ENCODE measurements around the gene UNC119B.

GRCh38 chr12:120736404-120737331, 26.4 kb downstream of the UNC119B start:
- TF ChIP-seq, protein P1, sequence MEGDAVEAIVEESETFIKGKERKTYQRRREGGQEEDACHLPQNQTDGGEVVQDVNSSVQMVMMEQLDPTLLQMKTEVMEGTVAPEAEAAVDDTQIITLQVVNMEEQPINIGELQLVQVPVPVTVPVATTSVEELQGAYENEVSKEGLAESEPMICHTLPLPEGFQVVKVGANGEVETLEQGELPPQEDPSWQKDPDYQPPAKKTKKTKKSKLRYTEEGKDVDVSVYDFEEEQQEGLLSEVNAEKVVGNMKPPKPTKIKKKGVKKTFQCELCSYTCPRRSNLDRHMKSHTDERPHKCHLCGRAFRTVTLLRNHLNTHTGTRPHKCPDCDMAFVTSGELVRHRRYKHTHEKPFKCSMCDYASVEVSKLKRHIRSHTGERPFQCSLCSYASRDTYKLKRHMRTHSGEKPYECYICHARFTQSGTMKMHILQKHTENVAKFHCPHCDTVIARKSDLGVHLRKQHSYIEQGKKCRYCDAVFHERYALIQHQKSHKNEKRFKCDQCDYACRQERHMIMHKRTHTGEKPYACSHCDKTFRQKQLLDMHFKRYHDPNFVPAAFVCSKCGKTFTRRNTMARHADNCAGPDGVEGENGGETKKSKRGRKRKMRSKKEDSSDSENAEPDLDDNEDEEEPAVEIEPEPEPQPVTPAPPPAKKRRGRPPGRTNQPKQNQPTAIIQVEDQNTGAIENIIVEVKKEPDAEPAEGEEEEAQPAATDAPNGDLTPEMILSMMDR (IDR thresholded peaks at IDR 0.05): no peak
- TF ChIP-seq POLR2A (IDR thresholded peaks at IDR 0.05) (no peak), POLR2AphosphoS5 (IDR thresholded peaks at IDR 0.05) (no peak)
